Panc1 (cell line): Measurements from ENCODE around the gene SLC6A2.

Experiments
- POLR2AphosphoS5 ChIP-seq: IDR thresholded peaks from 2 replicates; pipeline ENCODE4 v1.6.1; 2012; ENCODE audit warnings: mild to moderate bottlenecking, low read depth, low read length, moderate library complexity
- SIN3A ChIP-seq: IDR thresholded peaks from 2 replicates; pipeline ENCODE4 v1.6.1; 2012; ENCODE audit warnings: low read depth, mild to moderate bottlenecking, low read length, moderate library complexity, borderline replicate concordance; ENCODE audit not compliant: insufficient read depth
- TCF7L2 ChIP-seq: IDR thresholded peaks from 2 replicates; pipeline ENCODE4 v1.6.1; 2011; ENCODE audit warnings: mild to moderate bottlenecking, low read depth, low read length, inconsistent platforms
- TF ChIP-seq, protein P1 (sequence below): fragments of 450-650 bp; IDR thresholded peaks from 2 replicates; pipeline ENCODE4 v1.5.1; 2017; ENCODE audit warnings: mild to moderate bottlenecking
- TF ChIP-seq, protein P2 (sequence below), 2 experiments: IDR thresholded peaks; 2 replicates each; pipeline ENCODE4 v1.6.1; 2011 to 2012; ENCODE audit warnings: low read depth in 2 of 2, control low read depth in 1 of 2, low read length in 1 of 2, mild to moderate bottlenecking in 1 of 2, moderate library complexity in 1 of 2; ENCODE audit not compliant: insufficient read depth in 1 of 2

DNA sequence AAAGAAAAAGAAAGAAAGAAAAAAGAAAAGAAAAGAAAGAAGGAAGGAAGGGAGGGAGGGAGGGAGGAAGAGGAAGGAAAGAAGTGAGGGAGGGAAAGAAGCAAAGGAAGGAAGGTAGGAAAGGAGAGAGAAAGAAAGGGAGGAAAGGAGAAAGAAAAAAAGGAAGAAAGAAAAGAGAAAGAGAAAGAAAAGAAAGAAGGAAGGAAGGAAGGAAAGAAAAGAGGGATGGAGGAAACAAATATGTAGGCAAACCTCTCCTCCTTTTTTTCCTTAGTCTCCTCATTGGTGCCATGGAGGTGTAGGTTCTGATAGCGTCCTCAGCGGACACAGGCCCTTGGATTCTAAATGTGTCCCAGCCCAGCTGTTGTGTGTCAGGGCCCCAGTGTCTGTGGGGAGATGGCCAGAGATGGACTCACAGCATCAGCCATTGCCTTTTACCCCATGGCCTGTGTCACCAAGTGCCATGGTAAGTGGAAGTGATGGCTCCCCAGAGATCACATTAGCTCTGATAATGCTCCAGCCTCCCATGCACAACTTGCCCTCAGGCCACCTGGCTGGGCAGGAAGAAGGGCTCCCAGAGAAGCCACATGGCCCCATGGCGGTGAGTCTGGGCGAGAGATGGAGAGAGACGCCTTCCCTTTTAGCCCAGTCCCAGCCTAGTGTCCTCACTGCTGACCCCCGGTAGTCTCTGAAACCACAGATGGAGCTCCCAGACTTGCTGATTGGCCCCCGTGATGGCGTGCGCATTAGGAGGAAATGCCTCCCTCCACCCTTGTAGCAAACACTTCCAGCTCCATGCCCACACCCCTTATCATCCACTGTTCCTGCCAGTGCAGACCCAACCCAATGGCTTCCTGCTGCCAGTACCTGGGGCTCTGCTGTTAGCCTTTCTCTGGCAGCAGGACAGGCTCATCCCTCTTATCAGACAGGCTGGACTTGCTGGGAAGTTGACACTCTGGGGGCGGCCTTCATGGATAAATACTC lies 3.7 kb upstream of the SLC6A2 start:
- TF ChIP-seq, protein P1, sequence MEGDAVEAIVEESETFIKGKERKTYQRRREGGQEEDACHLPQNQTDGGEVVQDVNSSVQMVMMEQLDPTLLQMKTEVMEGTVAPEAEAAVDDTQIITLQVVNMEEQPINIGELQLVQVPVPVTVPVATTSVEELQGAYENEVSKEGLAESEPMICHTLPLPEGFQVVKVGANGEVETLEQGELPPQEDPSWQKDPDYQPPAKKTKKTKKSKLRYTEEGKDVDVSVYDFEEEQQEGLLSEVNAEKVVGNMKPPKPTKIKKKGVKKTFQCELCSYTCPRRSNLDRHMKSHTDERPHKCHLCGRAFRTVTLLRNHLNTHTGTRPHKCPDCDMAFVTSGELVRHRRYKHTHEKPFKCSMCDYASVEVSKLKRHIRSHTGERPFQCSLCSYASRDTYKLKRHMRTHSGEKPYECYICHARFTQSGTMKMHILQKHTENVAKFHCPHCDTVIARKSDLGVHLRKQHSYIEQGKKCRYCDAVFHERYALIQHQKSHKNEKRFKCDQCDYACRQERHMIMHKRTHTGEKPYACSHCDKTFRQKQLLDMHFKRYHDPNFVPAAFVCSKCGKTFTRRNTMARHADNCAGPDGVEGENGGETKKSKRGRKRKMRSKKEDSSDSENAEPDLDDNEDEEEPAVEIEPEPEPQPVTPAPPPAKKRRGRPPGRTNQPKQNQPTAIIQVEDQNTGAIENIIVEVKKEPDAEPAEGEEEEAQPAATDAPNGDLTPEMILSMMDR = no peak
- no peak for TF ChIP-seq TCF7L2
- TF ChIP-seq POLR2AphosphoS5 = no peak
- TF ChIP-seq, protein P2, sequence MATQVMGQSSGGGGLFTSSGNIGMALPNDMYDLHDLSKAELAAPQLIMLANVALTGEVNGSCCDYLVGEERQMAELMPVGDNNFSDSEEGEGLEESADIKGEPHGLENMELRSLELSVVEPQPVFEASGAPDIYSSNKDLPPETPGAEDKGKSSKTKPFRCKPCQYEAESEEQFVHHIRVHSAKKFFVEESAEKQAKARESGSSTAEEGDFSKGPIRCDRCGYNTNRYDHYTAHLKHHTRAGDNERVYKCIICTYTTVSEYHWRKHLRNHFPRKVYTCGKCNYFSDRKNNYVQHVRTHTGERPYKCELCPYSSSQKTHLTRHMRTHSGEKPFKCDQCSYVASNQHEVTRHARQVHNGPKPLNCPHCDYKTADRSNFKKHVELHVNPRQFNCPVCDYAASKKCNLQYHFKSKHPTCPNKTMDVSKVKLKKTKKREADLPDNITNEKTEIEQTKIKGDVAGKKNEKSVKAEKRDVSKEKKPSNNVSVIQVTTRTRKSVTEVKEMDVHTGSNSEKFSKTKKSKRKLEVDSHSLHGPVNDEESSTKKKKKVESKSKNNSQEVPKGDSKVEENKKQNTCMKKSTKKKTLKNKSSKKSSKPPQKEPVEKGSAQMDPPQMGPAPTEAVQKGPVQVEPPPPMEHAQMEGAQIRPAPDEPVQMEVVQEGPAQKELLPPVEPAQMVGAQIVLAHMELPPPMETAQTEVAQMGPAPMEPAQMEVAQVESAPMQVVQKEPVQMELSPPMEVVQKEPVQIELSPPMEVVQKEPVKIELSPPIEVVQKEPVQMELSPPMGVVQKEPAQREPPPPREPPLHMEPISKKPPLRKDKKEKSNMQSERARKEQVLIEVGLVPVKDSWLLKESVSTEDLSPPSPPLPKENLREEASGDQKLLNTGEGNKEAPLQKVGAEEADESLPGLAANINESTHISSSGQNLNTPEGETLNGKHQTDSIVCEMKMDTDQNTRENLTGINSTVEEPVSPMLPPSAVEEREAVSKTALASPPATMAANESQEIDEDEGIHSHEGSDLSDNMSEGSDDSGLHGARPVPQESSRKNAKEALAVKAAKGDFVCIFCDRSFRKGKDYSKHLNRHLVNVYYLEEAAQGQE (IDR thresholded peaks at IDR 0.05; ENCODE audit: insufficient read depth in 1 of 2, low read depth in 2 of 2, low read length in 1 of 2) = no peak
- no peak for TF ChIP-seq SIN3A
